Measurements from ENCODE around the gene ZNF677.
"Not testable (repeated sequence)": the region's sequence is repeated elsewhere in the genome, so short reads cannot be mapped to it uniquely, and the experiment has no call there.

The ZNF677 gene

DNA sequence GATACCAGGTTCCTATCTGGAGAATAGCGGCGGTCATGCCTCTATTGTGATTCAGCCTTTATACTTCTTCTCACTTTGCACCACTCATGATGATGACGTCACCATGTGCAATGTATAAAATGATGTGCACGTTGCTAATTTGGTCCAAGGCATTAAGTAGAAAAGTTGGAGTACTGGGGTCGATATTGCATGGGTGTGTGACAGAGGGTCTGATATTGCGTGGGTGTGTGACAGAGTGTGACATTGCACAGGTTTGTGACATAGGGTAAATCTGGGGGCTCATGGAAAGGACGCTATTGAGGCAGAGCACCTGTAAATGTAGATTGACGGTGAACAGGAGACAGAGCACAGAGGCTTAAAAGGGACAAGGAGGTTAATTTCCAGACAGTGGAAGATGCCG is 17.4 kb upstream of the ZNF677 start:
- TF ChIP-seq, protein P1, sequence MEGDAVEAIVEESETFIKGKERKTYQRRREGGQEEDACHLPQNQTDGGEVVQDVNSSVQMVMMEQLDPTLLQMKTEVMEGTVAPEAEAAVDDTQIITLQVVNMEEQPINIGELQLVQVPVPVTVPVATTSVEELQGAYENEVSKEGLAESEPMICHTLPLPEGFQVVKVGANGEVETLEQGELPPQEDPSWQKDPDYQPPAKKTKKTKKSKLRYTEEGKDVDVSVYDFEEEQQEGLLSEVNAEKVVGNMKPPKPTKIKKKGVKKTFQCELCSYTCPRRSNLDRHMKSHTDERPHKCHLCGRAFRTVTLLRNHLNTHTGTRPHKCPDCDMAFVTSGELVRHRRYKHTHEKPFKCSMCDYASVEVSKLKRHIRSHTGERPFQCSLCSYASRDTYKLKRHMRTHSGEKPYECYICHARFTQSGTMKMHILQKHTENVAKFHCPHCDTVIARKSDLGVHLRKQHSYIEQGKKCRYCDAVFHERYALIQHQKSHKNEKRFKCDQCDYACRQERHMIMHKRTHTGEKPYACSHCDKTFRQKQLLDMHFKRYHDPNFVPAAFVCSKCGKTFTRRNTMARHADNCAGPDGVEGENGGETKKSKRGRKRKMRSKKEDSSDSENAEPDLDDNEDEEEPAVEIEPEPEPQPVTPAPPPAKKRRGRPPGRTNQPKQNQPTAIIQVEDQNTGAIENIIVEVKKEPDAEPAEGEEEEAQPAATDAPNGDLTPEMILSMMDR (IDR thresholded peaks at IDR 0.05; ENCODE audit: insufficient read depth, missing control alignments): no peak
- no peak for FAIRE-seq
- DNase-seq (ENCODE audit: insufficient read length, low spot score): no peak

- not testable (repeated sequence) for DNase-seq (ENCODE audit: insufficient read length, low spot score)
These were observed 15.2 kb upstream of the ZNF677 start for GRCh38 chr19:53269861-53270260.

DNA sequence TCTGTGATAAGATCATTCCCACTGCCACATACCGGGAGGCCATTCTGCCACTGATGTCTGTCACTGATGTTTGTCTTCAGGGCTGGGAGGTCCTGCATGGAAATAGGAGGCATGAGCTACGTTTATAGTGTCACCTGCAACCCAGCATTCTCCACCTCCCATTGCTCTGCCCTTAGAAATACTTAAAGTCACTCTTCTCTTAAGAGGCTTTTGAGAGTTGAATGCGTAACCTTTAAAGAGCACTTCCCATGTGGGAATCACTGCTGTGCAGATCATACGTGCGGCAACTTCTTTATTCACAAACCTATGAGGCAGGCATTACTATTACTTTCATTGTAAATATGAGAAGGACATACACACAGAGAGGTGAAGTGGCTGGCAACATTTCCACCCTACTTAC is 12.9 kb upstream of the ZNF677 start, which contains the start of gene VN1R4:
Gene VN1R4 (minus strand): TSS at position 101 of the 400 bp plus-strand sequence. CDS start 58 bp downstream, at position 43.
- DNase-seq (ENCODE audit: insufficient read length, low spot score); FAIRE-seq: not testable (repeated sequence)

More at GRCh38 chr19:53269861-53270260, 15.2 kb upstream of the ZNF677 start:
- not testable (repeated sequence) for FAIRE-seq

DNA sequence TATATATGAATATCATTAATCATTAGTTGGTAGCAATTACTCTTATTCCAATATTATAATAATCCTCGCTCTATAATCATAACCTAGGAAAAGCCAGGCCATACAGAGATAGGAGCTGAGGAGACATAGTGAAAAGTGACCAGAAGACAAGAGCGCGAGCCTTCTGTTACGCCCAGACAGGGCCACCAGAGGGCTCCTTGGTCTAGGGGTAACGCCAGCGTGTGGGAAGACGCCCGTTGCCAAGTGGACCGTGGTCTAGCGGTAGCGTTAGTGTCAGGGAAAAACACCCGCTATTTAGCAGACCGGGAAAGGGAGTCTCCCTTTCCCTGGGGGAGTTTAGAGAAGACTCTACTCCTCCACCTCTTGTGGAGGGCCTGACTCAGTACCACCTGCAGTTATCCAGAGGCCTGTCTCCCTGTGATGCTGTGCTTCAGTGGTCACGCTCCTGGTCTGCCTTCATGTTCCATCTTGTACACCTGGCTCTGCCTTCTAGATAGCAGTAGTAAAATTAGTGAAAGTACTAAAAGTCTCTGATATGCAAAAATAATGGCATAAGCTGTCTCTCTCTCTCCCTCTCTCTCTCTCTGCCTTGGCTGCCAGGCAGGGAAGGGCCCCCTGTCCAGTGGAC is 3.2 kb upstream of the ZNF677 start, which contains the start of gene VN1R2:
Gene VN1R2 (plus strand): TSS at position 578 of the 628 bp plus-strand sequence. CDS start 84 bp downstream, outside the sequence.
- not testable (repeated sequence) for DNase-seq (ENCODE audit: insufficient read length, low spot score); FAIRE-seq

- DNase-seq (ENCODE audit: insufficient read length, low spot score) (no peak), FAIRE-seq (no peak)
- TF ChIP-seq, protein P1 (IDR thresholded peaks at IDR 0.05; ENCODE audit: insufficient read depth, missing control alignments): no peak
These were observed 8.2 kb downstream of the ZNF677 start for GRCh38 chr19:53246498-53246897.

DNA sequence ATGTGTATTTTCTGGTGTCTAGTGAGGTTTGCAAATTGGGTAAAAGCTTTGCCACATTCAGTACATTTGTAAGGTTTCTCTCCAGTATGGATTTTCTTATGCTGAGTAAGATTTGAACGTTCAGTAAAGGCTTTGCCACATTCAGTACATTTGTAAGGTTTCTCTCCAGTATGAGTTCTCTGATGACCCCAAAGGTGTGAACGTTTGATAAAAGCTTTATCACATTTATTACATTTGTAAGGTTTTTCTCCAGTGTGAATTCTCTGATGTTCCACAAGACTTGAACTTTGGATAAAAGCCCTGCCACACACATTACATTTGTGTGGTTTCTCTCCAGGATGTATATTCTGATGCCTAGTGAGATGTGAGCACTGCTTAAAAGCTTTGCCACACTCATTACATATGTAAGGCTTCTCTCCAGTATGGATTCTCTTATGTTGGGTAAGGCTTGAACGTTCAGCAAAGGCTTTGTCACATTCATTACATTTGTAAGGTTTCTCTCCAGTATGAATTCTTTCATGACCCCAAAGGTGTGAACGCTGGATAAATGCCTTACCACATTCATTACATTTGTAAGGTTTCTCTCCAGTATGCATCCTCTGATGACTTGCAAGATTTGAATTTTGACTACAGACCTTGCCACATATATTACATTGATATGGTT is 17.4 kb downstream of the ZNF677 start:
- DNase-seq (ENCODE audit: insufficient read length, low spot score): no peak
- TF ChIP-seq, protein P1 (IDR thresholded peaks at IDR 0.05; ENCODE audit: insufficient read depth, missing control alignments): no peak
- no peak for FAIRE-seq

GRCh38 chr19:53224606-53225005 is 30.1 kb downstream of the ZNF677 start:
- TF ChIP-seq, protein P1 (IDR thresholded peaks at IDR 0.05; ENCODE audit: insufficient read depth, missing control alignments): no peak
- no peak for DNase-seq (ENCODE audit: insufficient read length, low spot score)
- no peak for FAIRE-seq

DNA sequence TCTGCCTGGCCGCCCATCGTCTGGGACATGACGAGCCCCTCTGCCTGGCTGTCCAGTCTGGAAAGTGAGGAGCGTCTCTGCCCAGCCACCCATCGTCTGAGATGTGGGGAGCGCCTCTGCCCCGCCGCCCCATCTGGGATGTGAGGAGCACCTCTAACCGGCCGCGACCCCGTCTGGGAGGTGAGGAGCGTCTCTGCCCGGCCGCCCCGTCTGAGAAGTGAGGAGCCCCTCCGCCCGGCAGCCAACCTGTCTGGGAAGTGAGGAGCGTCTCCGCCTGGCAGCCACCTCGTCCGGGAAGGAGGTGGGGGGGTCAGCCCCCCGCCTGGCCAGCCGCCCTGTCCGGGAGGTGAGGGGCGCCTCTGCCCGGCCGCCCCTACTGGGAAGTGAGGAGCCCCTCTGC is 32.0 kb downstream of the ZNF677 start:
- DNase-seq (ENCODE audit: insufficient read length, low spot score); FAIRE-seq: not testable (repeated sequence)

GRCh38 chr19:53212703-53213320 is 41.9 kb downstream of the ZNF677 start:
- DNase-seq (ENCODE audit: insufficient read length, low spot score): no peak
- FAIRE-seq: no peak
- TF ChIP-seq, protein P1 (IDR thresholded peaks at IDR 0.05; ENCODE audit: insufficient read depth, missing control alignments): no peak

DNA sequence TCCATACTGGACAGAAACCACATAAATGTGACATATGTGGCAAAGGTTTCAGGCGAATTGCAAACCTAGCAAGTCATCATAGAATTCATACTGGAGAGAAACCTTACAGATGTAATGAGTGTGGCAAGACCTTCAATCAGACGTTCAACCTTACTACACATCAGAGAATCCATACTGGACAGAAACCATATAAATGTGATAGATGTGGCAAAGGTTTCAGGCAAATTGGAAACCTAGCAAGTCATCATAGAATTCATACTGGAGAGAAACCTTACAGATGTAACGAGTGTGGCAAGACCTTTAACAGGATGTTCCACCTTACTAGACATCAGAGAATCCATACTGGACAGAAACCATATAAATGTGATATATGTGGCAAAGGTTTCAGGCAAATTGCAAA is 43.1 kb downstream of the ZNF677 start:
- FAIRE-seq; DNase-seq (ENCODE audit: insufficient read length, low spot score): not testable (repeated sequence)

Measured in D721Med (cell line).